Activated CD4-positive, alpha-beta memory T cell treated with anti-CD3 and anti-CD28 coated beads, Interleukin-2, amount 10 ng/mL, durations not matched to agents 7 days and 5 days (primary cell): ENCODE data around the gene POMP. TPM values are rescaled to one million over a fixed set of nuclear protein-coding genes. Genes with fewer than 3 reads are reported as not detected.

Experiments
- CTCF ChIA-PET: fragments of 350-600 bp; sonication (Branson Sonifier 250); formaldehyde crosslinking; loops from one replicate; lab custom pipeline; 2021; ENCODE audit warnings: antibody characterized with exemption, inconsistent platforms; lab: Charles Lee
- POLR2A ChIA-PET: fragments of 350-600 bp; sonication (Branson Sonifier 250); formaldehyde crosslinking; loops from one replicate; lab custom pipeline; 2021; ENCODE audit warnings: antibody characterized with exemption; lab: Charles Lee
- DNase-seq: peaks from one replicate; pipeline ENCODE4 v3.0.0-alpha.2; 2020
- H3K27ac Mint-ChIP-seq: one replicate; pipeline ENCODE4 v1.8.0; 2021; ENCODE audit warnings: mild to moderate bottlenecking, mixed read lengths
- H3K27me3 Mint-ChIP-seq: one replicate; pipeline ENCODE4 v1.8.0; 2021; ENCODE audit warnings: mixed read lengths
- H3K36me3 Mint-ChIP-seq: one replicate; pipeline ENCODE4 v1.8.0; 2021; ENCODE audit warnings: low read depth, mixed read lengths
- H3K4me1 Mint-ChIP-seq: one replicate; pipeline ENCODE4 v1.8.0; 2021; ENCODE audit warnings: mixed read lengths
- H3K4me3 Mint-ChIP-seq: one replicate; pipeline ENCODE4 v1.8.0; 2021; ENCODE audit warnings: mild to moderate bottlenecking, mixed read lengths
- H3K9me3 Mint-ChIP-seq: one replicate; pipeline ENCODE4 v1.8.0; 2021; ENCODE audit warnings: mixed read lengths
- total RNA-seq, 2 experiments: library from RNA; stranded (reverse); gene quantifications; one replicate each; pipeline ENCODE4 v1.2.3, GENCODE V29; 2021

The POMP gene
- total RNA-seq, result 10 to 100 TPM; 75.1 to 76.6 TPM

GRCh38 chr13:28658796-28659620 lies at the start of gene POMP:
TSS of gene POMP (plus strand) at chr13:28659130. CDS start at chr13:28659185, 55 bp downstream.
- H3K36me3 Mint-ChIP-seq, result peaks cover 33% of the 10 kb centered on the region
- peak within 1 kb of the TSS; percentile 97 for H3K4me3 Mint-ChIP-seq
- DNase-seq, result peak; percentile 94
- no peaks in the 10 kb centered on the region for H3K9me3 Mint-ChIP-seq
- peaks cover 51% of the 10 kb centered on the region for H3K4me1 Mint-ChIP-seq
- ChIA-PET CTCF (interaction anchor here (0.6 to 1.4 kb wide), 4 partner anchors 11 to 335 kb away, joined by 3 to 7 read pairs (median 5); no protein-coding TSS in a partner anchor), POLR2A (interaction anchor here (0.6 to 2.9 kb wide), 24 partner anchors 10 to 1235 kb away, joined by 3 to 37 read pairs (median 3); partner anchors contain the start of genes PAN3 and SLC46A3)
- H3K27me3 Mint-ChIP-seq, result no peaks in the 10 kb centered on the region
- peak within 1 kb of the TSS; percentile 96 for H3K27ac Mint-ChIP-seq

- Mint-ChIP-seq H3K9me3 (no peaks in the 10 kb centered on the region), H3K36me3 (no peaks in the 10 kb centered on the region), H3K27me3 (peaks cover 3% of the 10 kb centered on the region), H3K27ac (no peak overlapping the region), H3K4me3 (no peak overlapping the region), H3K4me1 (peaks cover 24% of the 10 kb centered on the region)
- ChIA-PET POLR2A (no interaction called here), CTCF (no interaction called here)
- DNase-seq, result no peak
Observed at GRCh38 chr13:28609381-28609780, 49.5 kb upstream of the POMP start.

- Mint-ChIP-seq H3K36me3 (no peaks in the 10 kb centered on the region), H3K27ac (no peak overlapping the region), H3K9me3 (no peaks in the 10 kb centered on the region), H3K4me3 (no peak overlapping the region), H3K4me1 (peaks cover 24% of the 10 kb centered on the region), H3K27me3 (peaks cover 3% of the 10 kb centered on the region)
- no peak for DNase-seq
- ChIA-PET POLR2A (no interaction called here), CTCF (no interaction called here)
Observed at GRCh38 chr13:28609926-28610325, 49.0 kb upstream of the POMP start.

GRCh38 chr13:28610996-28611395 lies 47.9 kb upstream of the POMP start:
- ChIA-PET CTCF (no interaction called here), POLR2A (interaction anchor here (0.9 to 1.9 kb wide), 2 partner anchors 48 to 51 kb away, joined by 3 to 7 read pairs; partner anchors contain the start of gene POMP)
- H3K9me3 Mint-ChIP-seq, result no peaks in the 10 kb centered on the region
- DNase-seq, result peak; percentile 28
- H3K4me3 Mint-ChIP-seq, result no peak overlapping the region
- H3K36me3 Mint-ChIP-seq, result no peaks in the 10 kb centered on the region
- peaks cover 24% of the 10 kb centered on the region for H3K4me1 Mint-ChIP-seq
- H3K27me3 Mint-ChIP-seq, result peaks cover 3% of the 10 kb centered on the region
- peak overlapping the region; percentile 69 for H3K27ac Mint-ChIP-seq

- peaks cover 24% of the 10 kb centered on the region for H3K4me1 Mint-ChIP-seq
- ChIA-PET CTCF (interaction anchor here (0.6 kb wide), 1 partner anchor 18 kb away, joined by 3 read pairs; no protein-coding TSS in a partner anchor), POLR2A (interaction anchor here (0.6 to 1.9 kb wide), 3 partner anchors 47 to 214 kb away, joined by 3 to 7 read pairs (median 3); partner anchors contain the start of gene POMP)
- peaks cover 3% of the 10 kb centered on the region for H3K27me3 Mint-ChIP-seq
- H3K36me3 Mint-ChIP-seq, result no peaks in the 10 kb centered on the region
- DNase-seq, result peak; percentile 46
- H3K9me3 Mint-ChIP-seq, result no peaks in the 10 kb centered on the region
- peak overlapping the region; percentile 18 for H3K4me3 Mint-ChIP-seq
- H3K27ac Mint-ChIP-seq, result peak overlapping the region; percentile 69
Observed at GRCh38 chr13:28611654-28612131, 47.2 kb upstream of the POMP start.

GRCh38 chr13:28613562-28613961 lies 45.4 kb upstream of the POMP start:
- peaks cover 3% of the 10 kb centered on the region for H3K27me3 Mint-ChIP-seq
- no peak overlapping the region for H3K27ac Mint-ChIP-seq
- no peaks in the 10 kb centered on the region for H3K9me3 Mint-ChIP-seq
- no peak overlapping the region for H3K4me3 Mint-ChIP-seq
- no peak for DNase-seq
- peaks cover 24% of the 10 kb centered on the region for H3K4me1 Mint-ChIP-seq
- POLR2A ChIA-PET, result no interaction called here
- no peaks in the 10 kb centered on the region for H3K36me3 Mint-ChIP-seq
- CTCF ChIA-PET, result no interaction called here

- no peak for DNase-seq
- no peak overlapping the region for H3K4me3 Mint-ChIP-seq
- CTCF ChIA-PET, result no interaction called here
- peaks cover 17% of the 10 kb centered on the region for H3K4me1 Mint-ChIP-seq
- POLR2A ChIA-PET, result no interaction called here
- H3K36me3 Mint-ChIP-seq, result no peaks in the 10 kb centered on the region
- peaks cover 5% of the 10 kb centered on the region for H3K27me3 Mint-ChIP-seq
- no peak overlapping the region for H3K27ac Mint-ChIP-seq
- H3K9me3 Mint-ChIP-seq, result no peaks in the 10 kb centered on the region
Observed at GRCh38 chr13:28615916-28616446, 42.9 kb upstream of the POMP start.

GRCh38 chr13:28618230-28618994 lies 40.5 kb upstream of the POMP start:
- H3K4me1 Mint-ChIP-seq, result no peaks in the 10 kb centered on the region
- H3K9me3 Mint-ChIP-seq, result no peaks in the 10 kb centered on the region
- peaks cover 5% of the 10 kb centered on the region for H3K27me3 Mint-ChIP-seq
- no peak for DNase-seq
- no peaks in the 10 kb centered on the region for H3K36me3 Mint-ChIP-seq
- CTCF ChIA-PET, result no interaction called here
- POLR2A ChIA-PET, result no interaction called here
- no peak overlapping the region for H3K27ac Mint-ChIP-seq
- H3K4me3 Mint-ChIP-seq, result no peak overlapping the region

GRCh38 chr13:28620011-28620830 lies 38.7 kb upstream of the POMP start:
- H3K4me3 Mint-ChIP-seq, result no peak overlapping the region
- H3K9me3 Mint-ChIP-seq, result no peaks in the 10 kb centered on the region
- no peak overlapping the region for H3K27ac Mint-ChIP-seq
- H3K27me3 Mint-ChIP-seq, result peaks cover 3% of the 10 kb centered on the region
- ChIA-PET POLR2A (no interaction called here), CTCF (no interaction called here)
- DNase-seq, result no peak
- no peaks in the 10 kb centered on the region for H3K36me3 Mint-ChIP-seq
- peaks cover 7% of the 10 kb centered on the region for H3K4me1 Mint-ChIP-seq

- CTCF ChIA-PET, result no interaction called here
- Mint-ChIP-seq H3K27ac (no peak overlapping the region), H3K36me3 (no peaks in the 10 kb centered on the region), H3K9me3 (no peaks in the 10 kb centered on the region), H3K4me3 (no peak overlapping the region), H3K27me3 (peaks cover 4% of the 10 kb centered on the region), H3K4me1 (peaks cover 7% of the 10 kb centered on the region)
- no peak for DNase-seq
- POLR2A ChIA-PET, result no interaction called here
Observed at GRCh38 chr13:28621449-28621848, 37.5 kb upstream of the POMP start.

GRCh38 chr13:28622286-28622685 lies 36.6 kb upstream of the POMP start:
- Mint-ChIP-seq H3K9me3 (no peaks in the 10 kb centered on the region), H3K4me1 (peaks cover 7% of the 10 kb centered on the region), H3K4me3 (no peak overlapping the region), H3K27me3 (peaks cover 9% of the 10 kb centered on the region), H3K36me3 (no peaks in the 10 kb centered on the region), H3K27ac (no peak overlapping the region)
- no peak for DNase-seq
- CTCF ChIA-PET, result no interaction called here
- POLR2A ChIA-PET, result no interaction called here
